ENCODE data around the gene GTF2F2.

DNA sequence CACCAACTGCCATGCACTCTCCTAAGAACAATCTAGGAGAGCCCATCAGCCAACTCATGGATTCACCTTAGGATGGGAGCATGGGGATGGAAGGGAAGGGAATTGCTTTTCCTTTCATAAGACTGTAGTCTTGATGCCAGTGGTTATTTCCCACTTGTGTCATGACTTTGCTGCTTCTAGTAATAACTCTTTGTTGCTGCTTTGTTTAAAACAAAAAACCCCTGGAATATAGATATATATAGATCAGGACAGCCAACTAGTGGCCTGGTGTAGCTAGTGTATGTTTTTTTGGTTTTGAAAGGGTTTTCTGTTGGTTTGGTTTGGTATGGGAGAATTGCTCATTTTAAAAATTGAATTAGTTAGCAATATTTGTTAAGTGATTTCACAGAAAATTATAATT lies 119.8 kb downstream of the GTF2F2 start:
- TF ChIP-seq, protein P1, sequence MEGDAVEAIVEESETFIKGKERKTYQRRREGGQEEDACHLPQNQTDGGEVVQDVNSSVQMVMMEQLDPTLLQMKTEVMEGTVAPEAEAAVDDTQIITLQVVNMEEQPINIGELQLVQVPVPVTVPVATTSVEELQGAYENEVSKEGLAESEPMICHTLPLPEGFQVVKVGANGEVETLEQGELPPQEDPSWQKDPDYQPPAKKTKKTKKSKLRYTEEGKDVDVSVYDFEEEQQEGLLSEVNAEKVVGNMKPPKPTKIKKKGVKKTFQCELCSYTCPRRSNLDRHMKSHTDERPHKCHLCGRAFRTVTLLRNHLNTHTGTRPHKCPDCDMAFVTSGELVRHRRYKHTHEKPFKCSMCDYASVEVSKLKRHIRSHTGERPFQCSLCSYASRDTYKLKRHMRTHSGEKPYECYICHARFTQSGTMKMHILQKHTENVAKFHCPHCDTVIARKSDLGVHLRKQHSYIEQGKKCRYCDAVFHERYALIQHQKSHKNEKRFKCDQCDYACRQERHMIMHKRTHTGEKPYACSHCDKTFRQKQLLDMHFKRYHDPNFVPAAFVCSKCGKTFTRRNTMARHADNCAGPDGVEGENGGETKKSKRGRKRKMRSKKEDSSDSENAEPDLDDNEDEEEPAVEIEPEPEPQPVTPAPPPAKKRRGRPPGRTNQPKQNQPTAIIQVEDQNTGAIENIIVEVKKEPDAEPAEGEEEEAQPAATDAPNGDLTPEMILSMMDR (IDR thresholded peaks at IDR 0.05): no peak
- no peak for TF ChIP-seq EZH2 (IDR thresholded peaks at IDR 0.05; ENCODE audit: borderline replicate concordance, insufficient read depth, low read depth, low read length, poor library complexity, severe bottlenecking)
